Activated gamma-delta T cell treated with Interleukin-2 at 50 U/mL for 16 hours (primary cell): ENCODE results near the gene IGFBP1.
"Not testable (repeated sequence)": the region's sequence is repeated elsewhere in the genome, so short reads cannot be mapped to it uniquely, and the experiment has no call there.

Experiments
- DNase-seq: peaks from one replicate; pipeline ENCODE4 v3.0.0-alpha.2; 2020

IGFBP1 gene

GRCh38 chr7:45940237-45940781, 52.0 kb downstream of the IGFBP1 start:
- DNase-seq: not testable (repeated sequence)

- DNase-seq: no peak
Observed at GRCh38 chr7:45940939-45941338, 52.7 kb downstream of the IGFBP1 start.
